Liver (tissue), 3 donors: ENCODE data around the gene FRMD4A.

Experiments
- EGR1 ChIP-seq, 2 donors: IDR thresholded peaks; 2 replicates each; pipeline ENCODE4 v1.6.1; 2016 to 2018; ENCODE audit warnings: antibody characterized with exemption in 2 of 2, low read depth in 2 of 2
- GABPA ChIP-seq, 2 donors: IDR thresholded peaks in 1 of 2; conservative IDR thresholded peaks in 1 of 2; 2 replicates each; pipeline ENCODE4 v1.6.1; 2016; ENCODE audit warnings: antibody characterized with exemption in 2 of 2, mild to moderate bottlenecking in 1 of 2, moderate library complexity in 1 of 2
- JUND ChIP-seq, 2 donors: IDR thresholded peaks; 2 replicates each; pipeline ENCODE4 v1.6.1; 2016; ENCODE audit warnings: antibody characterized with exemption in 2 of 2
- RAD21 ChIP-seq, 2 donors: IDR thresholded peaks; 2 replicates each; pipeline ENCODE4 v1.6.1; 2016; ENCODE audit warnings: antibody characterized with exemption in 2 of 2, mild to moderate bottlenecking in 2 of 2
- RXRA ChIP-seq, 2 donors: IDR thresholded peaks; 2 replicates each; pipeline ENCODE4 v1.6.1; 2017 to 2018; ENCODE audit warnings: antibody characterized with exemption in 2 of 2, mild to moderate bottlenecking in 1 of 2
- SP1 ChIP-seq: IDR thresholded peaks from 2 replicates; pipeline ENCODE4 v1.6.1; 2018; ENCODE audit warnings: antibody characterized with exemption, mild to moderate bottlenecking
- TAF1 ChIP-seq: conservative IDR thresholded peaks from 2 replicates; pipeline ENCODE4 v1.6.1; 2016; ENCODE audit warnings: antibody characterized with exemption, mild to moderate bottlenecking
- TF ChIP-seq, protein P1 (sequence below): IDR thresholded peaks from 2 replicates; pipeline ENCODE4 v1.6.1; 2016; ENCODE audit warnings: antibody characterized with exemption
- TF ChIP-seq, protein P2 (sequence below): IDR thresholded peaks from 2 replicates; pipeline ENCODE4 v1.6.1; 2016; ENCODE audit warnings: antibody characterized with exemption, mild to moderate bottlenecking
- TF ChIP-seq, protein P3 (sequence below): fragments of 150-350 bp; IDR thresholded peaks from 2 replicates; pipeline ENCODE4 v1.5.1; 2017; ENCODE audit warnings: improper control_type of control experiment, low read depth, low read length; ENCODE audit not compliant: missing input control
- donor health status: healthy.
- donor health status: healthy.

DNA sequence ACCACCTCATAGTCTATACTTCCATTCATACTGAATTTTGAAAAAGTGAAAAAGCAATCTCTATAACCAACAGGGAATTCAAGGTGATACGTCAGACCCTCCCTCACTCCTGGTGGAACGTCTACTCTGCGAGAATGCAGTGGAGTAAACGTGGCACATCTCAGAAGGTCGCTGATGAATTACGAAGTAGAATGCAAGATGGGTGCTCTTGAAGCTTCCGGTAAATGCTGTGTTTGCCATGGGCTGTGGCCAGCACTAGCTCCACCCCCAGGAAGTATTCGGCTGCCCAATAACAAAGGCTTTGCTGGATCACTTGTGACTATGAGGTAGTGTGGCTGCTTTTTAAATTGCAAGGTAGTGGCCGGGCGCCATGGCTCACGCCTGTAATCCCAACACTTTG lies 517.9 kb downstream of the FRMD4A start:
- TF ChIP-seq, protein P1, sequence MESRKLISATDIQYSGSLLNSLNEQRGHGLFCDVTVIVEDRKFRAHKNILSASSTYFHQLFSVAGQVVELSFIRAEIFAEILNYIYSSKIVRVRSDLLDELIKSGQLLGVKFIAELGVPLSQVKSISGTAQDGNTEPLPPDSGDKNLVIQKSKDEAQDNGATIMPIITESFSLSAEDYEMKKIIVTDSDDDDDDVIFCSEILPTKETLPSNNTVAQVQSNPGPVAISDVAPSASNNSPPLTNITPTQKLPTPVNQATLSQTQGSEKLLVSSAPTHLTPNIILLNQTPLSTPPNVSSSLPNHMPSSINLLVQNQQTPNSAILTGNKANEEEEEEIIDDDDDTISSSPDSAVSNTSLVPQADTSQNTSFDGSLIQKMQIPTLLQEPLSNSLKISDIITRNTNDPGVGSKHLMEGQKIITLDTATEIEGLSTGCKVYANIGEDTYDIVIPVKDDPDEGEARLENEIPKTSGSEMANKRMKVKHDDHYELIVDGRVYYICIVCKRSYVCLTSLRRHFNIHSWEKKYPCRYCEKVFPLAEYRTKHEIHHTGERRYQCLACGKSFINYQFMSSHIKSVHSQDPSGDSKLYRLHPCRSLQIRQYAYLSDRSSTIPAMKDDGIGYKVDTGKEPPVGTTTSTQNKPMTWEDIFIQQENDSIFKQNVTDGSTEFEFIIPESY = no peak
- TF ChIP-seq RXRA (IDR thresholded peaks at IDR 0.05) (no peak), GABPA (IDR thresholded peaks at IDR 0.05 in 1 of 2, conservative IDR thresholded peaks at IDR 0.05 in 1 of 2) (no peak), TAF1 (no peak), RAD21 (IDR thresholded peaks at IDR 0.05) (no peak), SP1 (no peak), JUND (IDR thresholded peaks at IDR 0.05) (no peak), EGR1 (IDR thresholded peaks at IDR 0.05; ENCODE audit: low read depth in 2 of 2) (no peak)
- TF ChIP-seq, protein P2, sequence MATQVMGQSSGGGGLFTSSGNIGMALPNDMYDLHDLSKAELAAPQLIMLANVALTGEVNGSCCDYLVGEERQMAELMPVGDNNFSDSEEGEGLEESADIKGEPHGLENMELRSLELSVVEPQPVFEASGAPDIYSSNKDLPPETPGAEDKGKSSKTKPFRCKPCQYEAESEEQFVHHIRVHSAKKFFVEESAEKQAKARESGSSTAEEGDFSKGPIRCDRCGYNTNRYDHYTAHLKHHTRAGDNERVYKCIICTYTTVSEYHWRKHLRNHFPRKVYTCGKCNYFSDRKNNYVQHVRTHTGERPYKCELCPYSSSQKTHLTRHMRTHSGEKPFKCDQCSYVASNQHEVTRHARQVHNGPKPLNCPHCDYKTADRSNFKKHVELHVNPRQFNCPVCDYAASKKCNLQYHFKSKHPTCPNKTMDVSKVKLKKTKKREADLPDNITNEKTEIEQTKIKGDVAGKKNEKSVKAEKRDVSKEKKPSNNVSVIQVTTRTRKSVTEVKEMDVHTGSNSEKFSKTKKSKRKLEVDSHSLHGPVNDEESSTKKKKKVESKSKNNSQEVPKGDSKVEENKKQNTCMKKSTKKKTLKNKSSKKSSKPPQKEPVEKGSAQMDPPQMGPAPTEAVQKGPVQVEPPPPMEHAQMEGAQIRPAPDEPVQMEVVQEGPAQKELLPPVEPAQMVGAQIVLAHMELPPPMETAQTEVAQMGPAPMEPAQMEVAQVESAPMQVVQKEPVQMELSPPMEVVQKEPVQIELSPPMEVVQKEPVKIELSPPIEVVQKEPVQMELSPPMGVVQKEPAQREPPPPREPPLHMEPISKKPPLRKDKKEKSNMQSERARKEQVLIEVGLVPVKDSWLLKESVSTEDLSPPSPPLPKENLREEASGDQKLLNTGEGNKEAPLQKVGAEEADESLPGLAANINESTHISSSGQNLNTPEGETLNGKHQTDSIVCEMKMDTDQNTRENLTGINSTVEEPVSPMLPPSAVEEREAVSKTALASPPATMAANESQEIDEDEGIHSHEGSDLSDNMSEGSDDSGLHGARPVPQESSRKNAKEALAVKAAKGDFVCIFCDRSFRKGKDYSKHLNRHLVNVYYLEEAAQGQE = no peak
- TF ChIP-seq, protein P3, sequence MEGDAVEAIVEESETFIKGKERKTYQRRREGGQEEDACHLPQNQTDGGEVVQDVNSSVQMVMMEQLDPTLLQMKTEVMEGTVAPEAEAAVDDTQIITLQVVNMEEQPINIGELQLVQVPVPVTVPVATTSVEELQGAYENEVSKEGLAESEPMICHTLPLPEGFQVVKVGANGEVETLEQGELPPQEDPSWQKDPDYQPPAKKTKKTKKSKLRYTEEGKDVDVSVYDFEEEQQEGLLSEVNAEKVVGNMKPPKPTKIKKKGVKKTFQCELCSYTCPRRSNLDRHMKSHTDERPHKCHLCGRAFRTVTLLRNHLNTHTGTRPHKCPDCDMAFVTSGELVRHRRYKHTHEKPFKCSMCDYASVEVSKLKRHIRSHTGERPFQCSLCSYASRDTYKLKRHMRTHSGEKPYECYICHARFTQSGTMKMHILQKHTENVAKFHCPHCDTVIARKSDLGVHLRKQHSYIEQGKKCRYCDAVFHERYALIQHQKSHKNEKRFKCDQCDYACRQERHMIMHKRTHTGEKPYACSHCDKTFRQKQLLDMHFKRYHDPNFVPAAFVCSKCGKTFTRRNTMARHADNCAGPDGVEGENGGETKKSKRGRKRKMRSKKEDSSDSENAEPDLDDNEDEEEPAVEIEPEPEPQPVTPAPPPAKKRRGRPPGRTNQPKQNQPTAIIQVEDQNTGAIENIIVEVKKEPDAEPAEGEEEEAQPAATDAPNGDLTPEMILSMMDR = no peak
